ENCODE measurements around the gene DBNDD1. TPM values are rescaled to one million over a fixed set of nuclear protein-coding genes. Genes with fewer than 3 reads are reported as not detected.
"Not testable (repeated sequence)": the region's sequence is repeated elsewhere in the genome, so short reads cannot be mapped to it uniquely, and the experiment has no call there.

DBNDD1 gene
- total RNA-seq, 1 donor from 2014 or later = 10.4 TPM

DNA sequence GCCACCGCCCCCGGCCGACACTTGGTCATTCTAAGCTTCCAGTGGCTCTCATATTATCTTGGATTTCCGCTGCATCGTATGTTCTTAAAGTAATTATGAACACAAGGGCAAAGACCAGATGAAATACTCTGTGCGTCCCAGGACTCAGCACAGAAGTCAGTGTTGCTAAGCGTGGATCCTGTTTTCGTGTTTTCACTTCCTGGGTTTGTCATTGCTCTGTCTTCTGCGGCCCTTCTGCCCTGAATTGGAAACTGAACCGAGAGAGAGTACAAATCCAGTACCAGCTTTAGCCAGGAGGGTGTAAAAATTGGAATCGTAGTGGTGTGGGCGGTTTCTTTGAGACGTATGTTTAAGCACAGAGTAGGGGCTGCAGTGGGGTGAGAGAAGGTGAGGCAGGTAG lies 32.7 kb downstream of the DBNDD1 start:
- DNase-seq = no peak

DNA sequence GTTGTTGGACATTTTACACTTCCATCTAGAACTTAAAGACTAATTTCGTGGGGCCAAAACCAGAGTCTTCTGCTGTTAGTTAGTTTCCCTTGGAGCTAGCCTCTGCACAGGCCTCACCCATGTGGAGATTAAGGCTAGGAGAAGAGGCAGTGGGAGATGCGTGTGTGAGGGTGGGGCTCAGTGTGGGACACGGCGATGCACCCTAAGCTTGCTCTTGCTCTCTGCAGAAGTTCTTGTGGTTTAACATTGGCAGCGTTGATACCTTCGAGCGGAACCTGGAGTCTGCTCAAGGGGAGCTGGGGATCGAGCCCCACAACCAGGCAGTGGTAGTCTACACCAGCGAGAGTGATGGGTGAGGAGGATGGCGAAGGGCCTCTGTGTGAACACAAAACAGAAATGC lies 34.0 kb downstream of the DBNDD1 start:
- no peak for DNase-seq

DNA sequence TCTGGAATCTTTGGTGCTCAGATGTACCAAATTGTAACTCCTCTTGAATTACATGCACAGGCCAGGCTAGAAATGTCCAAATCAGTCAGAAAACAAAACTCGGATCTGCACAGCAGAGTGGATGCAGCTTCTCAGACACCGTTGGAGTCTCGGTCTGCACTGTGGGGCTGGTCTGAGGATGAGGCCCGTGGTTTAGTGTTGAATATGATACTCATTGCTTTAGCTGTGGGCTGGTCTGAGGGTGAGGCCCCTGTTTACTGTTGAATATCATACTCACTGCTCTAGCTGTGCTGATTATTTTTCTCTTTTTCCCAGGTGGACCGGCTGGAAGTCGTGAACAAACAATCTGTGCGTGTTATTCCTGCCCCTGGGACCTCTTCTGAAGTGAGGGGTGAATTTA lies 35.0 kb downstream of the DBNDD1 start:
- DNase-seq = no peak

DNA sequence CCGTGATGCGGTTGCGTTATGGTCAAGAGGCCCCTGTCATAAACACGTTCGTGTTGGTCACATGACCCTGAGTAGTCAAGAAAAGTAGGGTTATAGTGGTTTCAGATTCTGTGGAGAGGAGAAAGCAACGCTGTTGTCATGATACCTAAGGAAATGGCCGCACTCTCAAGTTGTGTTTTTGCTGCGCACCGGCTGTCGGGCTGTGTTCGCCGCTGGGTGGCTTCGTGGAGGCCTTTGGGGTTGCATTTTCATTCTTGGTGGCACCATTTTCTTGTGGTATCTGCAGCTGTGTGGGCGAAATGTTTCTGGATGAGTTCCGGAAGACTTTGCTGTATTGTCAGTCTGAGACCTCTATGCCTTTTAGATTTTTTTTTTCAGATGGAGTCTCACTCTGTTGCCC lies 35.7 kb downstream of the DBNDD1 start:
- DNase-seq = no peak

DNA sequence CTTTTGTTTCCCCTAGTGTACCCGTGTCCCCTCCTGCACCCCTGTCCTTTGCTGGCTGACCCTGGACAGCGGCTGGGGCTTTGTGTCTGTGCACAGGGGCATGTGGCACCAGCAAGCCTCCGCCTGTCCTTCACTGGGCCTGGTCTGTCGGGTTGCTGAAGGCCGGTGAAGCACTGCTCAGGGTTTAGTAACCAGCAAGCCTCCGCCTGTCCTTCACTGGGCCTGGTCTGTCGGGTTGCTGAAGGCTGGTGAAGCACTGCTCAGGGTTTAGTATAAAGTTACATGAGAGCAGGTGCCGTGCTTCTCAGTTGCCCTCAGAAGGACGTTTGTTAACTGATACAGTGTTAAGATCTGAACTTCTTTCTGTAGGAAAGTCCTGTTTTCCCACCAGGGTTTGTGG lies 36.9 kb downstream of the DBNDD1 start:
- DNase-seq = no peak

DNA sequence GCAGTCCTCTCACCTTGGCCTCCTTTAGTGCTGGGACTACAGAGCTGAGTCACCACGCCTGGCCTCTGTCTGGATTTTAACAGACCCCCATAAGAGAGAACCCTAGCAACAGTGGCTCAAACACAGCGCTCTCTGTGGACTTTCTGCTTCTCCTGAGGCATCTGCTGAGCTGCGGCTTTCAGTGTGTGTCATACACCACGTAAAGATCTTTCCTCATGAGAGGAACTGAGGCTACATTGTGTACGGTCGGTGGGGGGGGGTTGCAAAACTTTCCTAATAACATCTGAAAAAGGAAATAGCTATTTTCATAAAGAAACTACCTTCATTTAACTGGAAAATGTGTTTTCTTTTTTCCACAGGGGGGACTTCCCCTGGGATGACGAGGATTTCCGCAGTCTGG lies 37.8 kb downstream of the DBNDD1 start:
- peak; percentile 49 for DNase-seq

DNA sequence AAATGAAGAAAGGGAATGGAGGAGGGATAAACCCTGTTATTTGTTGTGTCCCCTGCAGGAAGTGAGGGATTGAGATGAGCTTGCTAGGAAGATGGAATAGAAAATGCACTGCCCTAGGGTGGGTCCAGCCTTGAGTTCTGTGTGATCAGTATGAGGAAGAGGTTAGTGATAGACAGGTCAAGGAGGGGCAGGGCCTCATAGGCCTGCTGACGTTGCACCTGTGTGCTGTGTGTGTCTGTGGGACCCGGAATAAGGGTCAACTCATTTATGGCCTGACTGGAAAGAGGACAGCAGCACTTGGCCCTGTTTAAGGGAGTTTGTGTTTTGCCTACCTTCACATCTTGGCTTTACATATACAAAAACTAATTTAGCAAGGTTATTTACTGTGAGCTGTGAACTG lies 44.4 kb downstream of the DBNDD1 start:
- no peak for DNase-seq

DNA sequence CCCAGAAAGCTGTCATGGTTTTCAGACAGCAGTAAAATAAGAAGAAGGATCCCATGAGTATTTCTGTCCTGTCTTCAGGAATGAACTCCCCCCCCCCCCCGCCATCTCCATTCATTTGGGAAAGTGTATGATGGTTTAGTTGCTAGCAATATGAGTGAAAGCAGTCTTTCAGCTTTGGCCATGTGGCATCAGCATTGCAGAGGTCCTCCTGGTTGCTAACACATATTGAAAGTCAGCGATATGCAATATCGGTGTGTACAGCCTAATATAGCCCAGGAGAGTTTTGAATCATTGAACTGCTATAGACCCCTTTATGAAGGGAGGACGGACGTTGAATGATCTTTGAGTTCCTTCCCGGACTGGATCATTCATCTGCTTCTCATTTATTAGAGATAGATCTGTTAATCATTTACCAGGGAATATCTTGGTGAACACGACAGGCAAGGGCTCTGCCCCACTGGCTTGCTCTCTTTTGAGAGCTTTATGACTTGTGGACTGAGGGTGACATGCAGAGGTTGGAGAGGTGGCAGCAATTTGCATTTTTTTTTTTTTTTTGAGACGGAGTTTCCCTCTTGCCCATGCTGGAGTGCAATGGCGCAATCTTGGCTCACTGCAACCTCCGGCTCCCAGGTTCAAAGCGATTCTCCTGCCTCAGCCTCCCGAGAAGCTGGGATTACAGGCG lies 45.5 kb downstream of the DBNDD1 start:
- DNase-seq = no peak

DNA sequence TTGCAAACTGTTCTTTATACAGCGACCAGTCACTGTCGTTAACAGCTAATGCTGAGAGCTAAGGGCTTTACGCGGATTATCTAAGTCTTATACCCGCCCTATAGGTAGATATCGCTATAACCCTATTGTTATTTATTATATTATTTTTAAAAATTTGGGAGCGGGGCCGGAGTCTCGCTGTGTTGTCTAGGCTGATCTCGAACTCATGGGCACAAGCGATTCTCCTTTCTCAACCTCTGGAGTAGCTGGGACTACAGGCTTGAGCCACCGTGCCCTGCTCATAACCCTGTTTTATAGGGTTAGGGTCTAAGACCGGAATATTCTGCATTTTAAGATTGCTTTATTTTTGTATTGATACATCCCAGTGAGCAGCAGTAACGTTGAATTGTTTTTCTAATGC lies 46.0 kb downstream of the DBNDD1 start:
- DNase-seq = no peak

DNA sequence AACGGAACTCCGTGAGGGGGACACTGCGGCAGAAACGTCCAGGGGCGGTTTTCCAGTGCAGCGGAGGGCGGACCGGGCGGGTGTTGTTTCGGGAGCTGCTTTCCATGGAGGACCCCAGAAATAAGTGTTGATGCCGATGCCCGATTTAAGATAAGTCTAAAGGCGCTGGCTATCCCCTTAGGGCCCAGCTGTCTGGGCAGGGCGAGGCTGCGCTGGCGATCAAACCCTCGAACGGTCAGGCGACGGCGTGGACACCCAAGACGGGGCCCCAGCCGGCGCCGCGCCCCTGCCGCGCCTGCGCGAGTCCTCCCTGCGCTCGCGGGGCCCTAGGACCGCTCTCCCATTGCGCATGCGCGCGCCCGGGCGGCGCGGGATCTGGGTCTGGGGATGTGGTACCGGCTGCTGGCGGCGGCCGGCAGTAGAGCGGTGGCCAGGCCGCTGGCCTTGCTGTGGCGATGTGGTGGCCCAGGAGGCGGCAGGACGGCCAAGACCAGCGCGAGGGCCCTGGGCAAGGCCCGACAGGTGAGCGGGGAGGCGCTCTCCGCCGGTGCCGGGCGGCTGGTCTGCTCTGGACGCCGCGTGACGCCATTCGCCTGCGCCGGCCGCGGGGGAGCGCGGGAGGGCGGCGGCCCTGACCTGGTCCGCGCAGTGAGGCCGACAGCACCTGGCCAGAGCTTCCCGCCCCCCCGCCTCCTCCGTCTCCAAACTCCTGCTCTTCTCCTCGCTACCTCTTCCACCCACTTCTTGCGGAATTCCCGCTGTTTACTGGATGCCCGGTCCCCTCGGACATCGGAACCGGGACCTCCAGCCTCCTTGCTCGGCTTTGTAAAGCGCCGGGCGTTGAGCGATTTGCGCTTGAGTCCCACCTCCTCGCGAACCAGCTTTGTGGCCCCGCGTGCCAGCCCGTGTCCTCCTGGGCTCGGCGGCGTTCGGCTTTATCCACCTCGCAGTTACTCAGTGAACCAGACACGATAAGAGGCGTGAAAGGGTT lies 46.7 kb downstream of the DBNDD1 start:
- DNase-seq = peak; percentile 95

DNA sequence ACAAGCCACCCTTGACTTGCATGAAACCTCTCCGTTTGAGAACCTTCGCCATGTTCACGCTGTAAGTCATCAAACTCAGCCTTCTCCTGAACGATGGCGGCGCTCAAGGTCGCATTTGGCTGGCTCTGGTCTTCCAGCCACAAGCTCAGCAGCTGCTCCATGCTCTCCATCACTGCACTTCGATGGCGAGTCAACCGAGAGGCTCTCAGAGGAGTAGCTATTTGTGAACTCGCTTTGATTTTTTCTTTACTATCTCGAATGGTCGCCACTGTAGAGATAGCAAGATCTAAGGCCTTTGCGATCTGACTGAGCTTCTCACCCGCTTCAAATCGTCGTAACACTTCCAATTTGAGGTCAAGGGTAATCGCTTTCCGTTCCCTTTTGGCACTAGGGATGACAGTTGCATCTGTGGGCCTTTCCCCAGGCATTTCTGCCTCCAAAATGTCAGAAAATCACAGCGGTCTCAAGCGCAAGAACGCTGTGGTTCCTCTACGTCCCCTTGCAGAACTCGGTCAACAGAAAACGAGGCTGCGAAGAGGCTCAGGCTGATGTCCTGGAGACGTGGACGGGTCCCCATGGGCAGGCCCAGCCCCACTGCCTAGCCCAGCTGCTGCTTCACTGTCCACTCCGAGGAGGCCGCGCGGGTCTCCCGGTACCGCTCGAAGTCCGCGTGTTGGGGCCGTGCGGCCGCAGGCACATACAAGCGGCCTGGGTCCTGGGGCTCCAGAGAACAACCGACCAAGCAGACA lies 47.6 kb downstream of the DBNDD1 start:
- no peak for DNase-seq

DNA sequence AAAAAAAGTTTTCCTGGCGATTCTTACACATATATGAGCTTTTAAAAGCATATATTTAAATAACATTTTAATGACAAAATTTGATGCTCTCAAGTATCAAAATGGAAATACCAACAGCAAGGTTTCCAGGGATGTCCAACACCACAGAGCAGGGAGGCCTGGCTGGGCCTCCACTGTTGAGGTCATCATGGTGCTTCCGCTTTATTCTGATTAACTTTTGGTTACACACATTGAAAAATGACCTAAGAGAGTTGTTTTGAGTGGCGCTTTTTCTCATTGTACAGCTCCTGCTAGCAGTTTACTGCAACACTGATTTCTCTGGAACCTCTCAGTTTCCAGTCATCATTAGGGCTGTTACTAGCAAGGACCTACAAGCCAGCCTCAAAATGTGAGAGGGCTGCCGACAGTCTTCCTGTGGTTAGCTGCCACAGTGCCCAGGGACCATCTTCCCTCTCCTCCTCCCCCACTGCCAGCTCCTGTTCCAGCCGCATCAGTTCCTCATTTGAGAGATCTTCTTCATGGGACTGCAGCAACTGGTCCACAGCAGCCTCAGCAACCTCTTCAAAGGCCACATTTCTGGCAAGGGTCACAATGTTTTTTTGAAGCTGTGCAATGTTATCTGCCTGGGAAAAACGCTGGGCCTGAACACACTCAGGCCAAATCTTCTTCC lies 49.4 kb downstream of the DBNDD1 start:
- DNase-seq = no peak

DNA sequence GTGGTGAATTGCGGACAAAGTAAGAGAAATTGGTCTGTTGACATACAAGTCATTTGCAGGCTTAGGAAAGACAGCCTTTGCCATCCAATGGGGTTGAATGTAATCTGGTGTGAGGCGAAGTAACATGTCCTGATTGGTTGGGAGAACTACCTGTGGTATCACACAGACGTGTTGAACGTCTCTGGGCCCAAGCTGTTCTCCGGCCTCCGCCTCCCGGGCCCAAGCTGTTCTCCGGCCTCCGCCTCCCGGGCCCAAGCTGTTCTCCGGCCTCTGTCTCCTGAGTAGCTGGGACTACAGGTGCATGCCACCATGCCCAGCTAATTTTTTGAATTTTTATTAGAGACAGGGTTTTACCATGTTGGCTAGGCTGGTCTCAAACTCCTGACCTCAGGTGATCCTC lies 51.2 kb downstream of the DBNDD1 start:
- DNase-seq = not testable (repeated sequence)

DNA sequence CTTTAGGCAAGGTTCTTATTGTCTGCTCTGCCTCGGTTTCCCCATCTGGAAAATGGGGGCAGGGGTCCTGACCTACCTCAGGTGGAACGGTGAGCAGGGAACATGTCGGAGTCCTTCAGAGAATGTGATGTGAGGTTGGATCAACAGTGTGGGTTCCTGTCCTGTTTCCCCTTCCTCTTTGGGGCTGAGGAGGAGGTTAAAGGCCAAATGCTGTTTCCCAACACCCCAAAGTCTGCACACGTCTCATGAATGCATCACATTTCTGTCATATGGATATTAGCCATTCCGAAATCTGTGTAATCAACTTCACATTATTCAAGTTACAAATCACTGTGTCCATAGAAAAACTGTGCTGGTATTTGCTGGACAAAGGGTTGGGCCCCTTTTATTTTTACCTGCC lies 51.8 kb downstream of the DBNDD1 start:
- DNase-seq = not testable (repeated sequence)

DNA sequence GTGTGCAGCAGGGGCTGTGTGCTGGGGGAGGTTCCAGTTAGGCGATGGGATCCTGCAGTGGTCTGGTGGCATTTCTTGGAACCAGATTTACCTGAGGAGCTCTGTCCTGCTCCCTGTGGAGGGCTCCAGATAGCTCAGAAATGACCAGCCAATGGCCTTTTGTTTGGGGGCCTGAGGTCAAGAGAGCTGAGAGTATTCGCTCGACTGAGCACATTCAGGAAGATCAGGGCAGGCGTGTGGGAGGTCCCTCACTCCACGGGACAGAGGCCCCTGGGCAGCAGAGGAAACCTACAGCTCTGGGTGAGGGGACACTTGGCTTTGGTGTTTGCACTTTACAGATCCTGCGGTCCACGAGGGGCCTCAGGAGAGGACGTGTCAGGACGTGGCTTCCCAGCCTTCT lies 52.5 kb downstream of the DBNDD1 start:
- no peak for DNase-seq

DNA sequence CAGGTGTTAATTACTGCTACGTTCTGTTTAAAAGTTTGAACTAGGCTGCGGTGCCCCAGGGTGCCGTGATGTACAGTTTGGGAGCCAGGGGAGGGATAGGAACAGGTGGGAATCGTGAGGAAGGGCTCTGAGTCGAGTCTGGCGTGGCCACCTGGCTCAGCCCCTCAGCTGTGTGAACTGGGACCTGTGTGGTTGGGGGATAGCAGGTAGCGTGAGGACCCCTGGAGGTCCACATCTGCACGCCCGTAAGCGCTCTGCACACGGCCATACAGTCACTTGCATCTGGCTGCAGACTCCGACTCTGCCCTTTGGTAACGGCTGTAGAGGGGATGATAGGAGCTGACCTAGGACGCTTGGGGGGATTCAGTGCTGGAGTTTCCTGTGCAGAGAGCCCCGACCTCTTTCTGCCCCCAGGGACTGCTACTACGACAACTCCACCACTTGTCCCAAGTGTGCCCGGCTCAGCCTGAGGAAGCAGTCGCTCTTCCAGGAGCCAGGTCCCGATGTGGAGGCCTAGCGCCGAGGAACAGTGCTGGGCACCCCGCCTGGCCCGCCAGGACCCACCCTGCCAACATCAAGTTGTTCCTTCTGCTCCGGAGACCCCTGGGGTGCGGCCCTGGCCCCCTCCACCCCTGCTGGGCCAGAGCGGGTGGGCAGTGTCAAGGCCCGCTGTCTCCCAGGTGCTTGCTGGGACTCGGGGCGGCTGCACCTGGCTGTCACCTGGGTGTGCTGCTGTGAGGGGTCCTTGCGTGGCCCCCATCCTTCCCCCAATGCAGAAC lies 53.6 kb downstream of the DBNDD1 start:
- DNase-seq = no peak

DNA sequence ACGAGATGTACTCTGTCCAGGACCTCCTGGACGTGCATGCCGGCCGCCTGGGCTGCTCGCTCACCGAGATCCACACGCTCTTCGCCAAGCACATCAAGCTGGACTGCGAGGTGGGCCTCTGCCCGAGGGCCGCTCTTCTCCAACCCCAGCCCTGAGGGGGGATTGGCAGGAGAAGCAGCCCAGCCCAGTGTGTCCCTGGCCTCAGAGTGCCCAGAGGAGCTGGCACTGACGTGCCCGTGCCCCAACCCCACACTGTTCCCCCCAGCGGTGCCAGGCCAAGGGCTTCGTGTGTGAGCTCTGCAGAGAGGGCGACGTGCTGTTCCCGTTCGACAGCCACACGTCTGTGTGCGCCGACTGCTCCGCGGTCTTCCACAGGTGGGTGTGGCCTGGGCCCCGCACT lies 55.1 kb downstream of the DBNDD1 start:
- no peak for DNase-seq

DNA sequence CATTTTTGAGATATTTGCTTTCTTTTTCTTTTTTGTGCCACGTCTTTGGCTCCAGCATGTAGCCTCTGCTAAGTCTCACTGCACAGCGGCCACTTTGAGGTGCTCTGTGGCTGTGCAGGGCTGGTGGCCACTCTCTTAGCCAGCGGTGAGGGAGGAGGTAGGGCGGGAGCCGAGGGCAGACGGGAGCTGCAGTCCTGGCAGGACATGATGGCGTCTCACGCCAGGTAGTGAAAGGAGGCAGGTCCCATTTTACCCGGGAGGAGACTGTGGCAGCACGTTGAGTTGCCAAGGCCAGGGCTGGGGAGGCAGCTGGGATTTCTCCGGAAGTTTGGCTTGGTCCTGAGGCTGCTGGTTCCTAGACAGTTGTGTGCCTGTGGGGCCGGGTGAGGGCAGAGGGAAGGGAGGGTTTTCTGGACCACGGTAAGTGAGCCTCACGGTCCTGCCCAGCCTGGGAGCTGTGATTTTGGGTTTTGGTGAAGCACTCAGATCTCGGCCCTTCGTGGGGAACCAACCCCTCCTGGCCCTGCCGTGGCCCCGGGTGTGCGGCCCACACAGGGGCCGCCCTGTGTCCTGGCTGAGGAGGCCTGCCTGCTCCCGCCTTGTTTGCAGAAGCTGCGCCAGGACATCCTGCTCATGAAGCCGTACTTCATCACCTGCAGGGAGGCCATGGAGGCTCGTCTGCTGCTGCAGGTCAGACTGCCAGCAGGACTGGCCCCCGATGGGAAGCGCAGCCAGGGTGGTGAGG lies 56.3 kb downstream of the DBNDD1 start:
- no peak for DNase-seq

DNA sequence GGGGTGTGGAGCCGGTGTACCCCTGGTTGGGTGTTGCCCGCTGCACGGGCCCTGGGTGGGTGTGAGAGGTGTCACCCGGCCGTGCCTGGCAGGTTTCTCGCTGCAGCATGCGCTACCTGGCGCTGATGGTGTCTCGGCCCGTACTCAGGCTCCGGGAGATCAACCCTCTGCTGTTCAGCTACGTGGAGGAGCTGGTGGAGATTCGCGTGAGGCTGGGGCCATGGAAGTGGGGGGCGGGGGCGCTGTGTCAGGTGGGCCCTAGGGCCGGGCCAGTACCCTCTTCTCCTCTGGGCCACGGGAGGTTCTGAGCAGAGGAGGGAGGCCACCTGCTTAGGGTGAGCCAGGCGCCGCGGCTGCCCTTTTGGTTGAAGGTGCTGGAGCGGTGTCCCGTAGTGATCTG lies 57.3 kb downstream of the DBNDD1 start:
- DNase-seq = no peak

DNA sequence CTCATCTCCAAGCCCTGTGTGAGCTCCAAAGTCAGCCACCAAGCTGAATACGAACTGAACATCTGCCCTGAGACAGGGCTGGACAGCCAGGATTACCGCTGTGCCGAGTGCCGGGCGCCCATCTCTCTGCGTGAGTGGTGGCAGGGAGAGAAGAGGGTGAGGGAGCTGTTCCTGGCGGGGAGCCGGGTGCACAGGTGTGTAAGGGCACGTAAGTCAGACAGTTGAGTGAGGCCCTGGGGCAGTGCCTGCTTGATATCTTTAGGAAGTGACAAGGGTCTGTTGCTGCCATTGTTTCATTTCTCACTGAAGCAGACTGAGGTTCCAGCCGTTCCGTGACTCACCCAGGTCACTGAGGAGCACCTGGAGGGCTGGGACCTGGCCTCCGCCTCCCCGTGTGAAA lies 58.3 kb downstream of the DBNDD1 start:
- no peak for DNase-seq

DNA sequence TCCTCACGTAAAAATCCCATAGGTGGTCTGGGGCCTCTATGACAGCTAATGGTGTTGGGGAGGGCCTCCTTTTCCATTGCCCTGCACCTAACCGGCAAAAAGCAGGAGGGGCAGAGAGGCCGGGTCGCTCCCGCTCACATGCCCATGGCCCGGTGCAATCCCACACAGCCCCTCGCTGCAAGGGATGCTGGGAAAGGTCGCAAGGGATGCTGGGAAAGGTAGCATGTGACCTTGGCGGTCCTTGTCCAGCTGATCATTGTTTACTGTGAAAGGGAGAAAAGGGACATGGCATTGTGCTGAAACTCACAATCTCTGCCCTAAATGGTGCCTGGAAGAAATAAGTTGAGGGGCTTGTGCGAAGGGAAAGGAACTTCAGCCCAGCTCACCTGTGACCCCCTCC lies 60.7 kb downstream of the DBNDD1 start:
- DNase-seq = no peak
